Neural cell (in vitro differentiated cells): ENCODE data around the gene PGBD5. TPM values are rescaled to one million over a fixed set of nuclear protein-coding genes. Genes with fewer than 3 reads are reported as not detected.

Source experiments
- H2AFZ ChIP-seq: fragments of 200-600, 300-800 bp; sonication (generic), shearing (Covaris generic); 2 replicates; pipeline ENCODE4 v1.6.0; 2014; ENCODE audit warnings: low read depth, mild to moderate bottlenecking, antibody characterized with exemption, low read length, moderate library complexity
- H3F3A ChIP-seq: fragments of 200-600 bp; shearing (Covaris generic); 2 replicates; pipeline ENCODE4 v1.6.1; 2016; ENCODE audit warnings: mild to moderate bottlenecking, moderate library complexity, mixed read lengths, antibody characterized with exemption, low read length; ENCODE audit not compliant: insufficient read depth, poor library complexity, severe bottlenecking
- H3K27ac ChIP-seq: fragments of 200-600, 300-800 bp; sonication (generic), shearing (Covaris generic); 2 replicates; pipeline ENCODE4 v1.5.1; 2014; ENCODE audit warnings: mild to moderate bottlenecking, low read length, moderate library complexity
- H3K27me3 ChIP-seq: fragments of 300-800, 200-600 bp; sonication (generic), shearing (Covaris generic); 2 replicates; pipeline ENCODE4 v1.6.0; 2014; ENCODE audit warnings: mild to moderate bottlenecking, low read depth, low read length, moderate library complexity; ENCODE audit not compliant: insufficient read depth
- H3K36me3 ChIP-seq: fragments of 300-800, 200-600 bp; sonication (generic), shearing (Covaris generic); 2 replicates; pipeline ENCODE4 v1.5.1; 2014; ENCODE audit warnings: mild to moderate bottlenecking, antibody characterized with exemption, low read length, moderate library complexity; ENCODE audit not compliant: insufficient read depth
- H3K4me2 ChIP-seq: fragments of 300-800, 200-600 bp; sonication (generic), shearing (Covaris generic); 2 replicates; pipeline ENCODE4 v1.6.0; 2014; ENCODE audit warnings: mild to moderate bottlenecking, low read length
- H3K4me3 ChIP-seq: fragments of 300-800, 200-600 bp; sonication (generic), shearing (Covaris generic); 2 replicates; pipeline ENCODE4 v1.5.1; 2014; ENCODE audit warnings: mild to moderate bottlenecking, low read length, moderate library complexity
- H3K79me2 ChIP-seq: fragments of 200-600 bp; shearing (Covaris generic); replicated peaks from 2 replicates; pipeline ENCODE4 v1.6.0; 2014; ENCODE audit warnings: mild to moderate bottlenecking, low read length, moderate library complexity; ENCODE audit not compliant: insufficient read depth
- H3K9ac ChIP-seq: fragments of 300-800, 200-600 bp; sonication (generic), shearing (Covaris generic); 2 replicates; pipeline ENCODE4 v1.6.1; 2016; ENCODE audit warnings: mild to moderate bottlenecking, low read length, mixed read lengths
- H3K9me2 ChIP-seq: fragments of 200-600 bp; shearing (Covaris generic); 2 replicates; pipeline ENCODE4 v1.6.1; 2016; ENCODE audit warnings: mild to moderate bottlenecking, low read length, mixed read lengths; ENCODE audit not compliant: insufficient read depth
- H3K9me3 ChIP-seq: fragments of 200-600, 300-800 bp; sonication (generic), shearing (Covaris generic); 2 replicates; pipeline ENCODE4 v1.6.1; 2016; ENCODE audit warnings: mild to moderate bottlenecking, mixed run types, low read length, moderate library complexity, mixed read lengths
- H4K20me1 ChIP-seq: fragments of 200-600 bp; shearing (Covaris generic); 2 replicates; pipeline ENCODE4 v1.6.1; 2016; ENCODE audit warnings: mild to moderate bottlenecking, mixed run types; ENCODE audit not compliant: insufficient read depth
- EP300 ChIP-seq: fragments of 450-650 bp; conservative IDR thresholded peaks from 2 replicates; pipeline ENCODE4 v1.6.1; 2014; ENCODE audit warnings: antibody characterized with exemption, mild to moderate bottlenecking, moderate library complexity; ENCODE audit not compliant: poor library complexity, severe bottlenecking
- EZH2 ChIP-seq: fragments of 200-600, 300-800 bp; shearing (Covaris generic), sonication (generic); IDR thresholded peaks from 2 replicates; pipeline ENCODE4 v1.6.1; 2014; ENCODE audit warnings: antibody characterized with exemption, low read length, borderline replicate concordance, mild to moderate bottlenecking; ENCODE audit not compliant: insufficient read depth, poor library complexity, severe bottlenecking
- MXI1 ChIP-seq: fragments of 450-650 bp; conservative IDR thresholded peaks from 2 replicates; pipeline ENCODE4 v1.6.1; 2014; ENCODE audit warnings: antibody characterized with exemption, mild to moderate bottlenecking; ENCODE audit not compliant: poor library complexity, severe bottlenecking
- POLR2AphosphoS5 ChIP-seq: IDR thresholded peaks from 2 replicates; pipeline ENCODE4 v1.6.1; 2012
- RAD21 ChIP-seq: fragments of 450-650 bp; conservative IDR thresholded peaks from 2 replicates; pipeline ENCODE4 v1.6.1; 2014; ENCODE audit warnings: antibody characterized with exemption, mild to moderate bottlenecking, moderate library complexity
- SMC3 ChIP-seq: fragments of 450-650 bp; conservative IDR thresholded peaks from 2 replicates; pipeline ENCODE4 v1.6.1; 2014; ENCODE audit warnings: antibody characterized with exemption, mild to moderate bottlenecking, moderate library complexity; ENCODE audit not compliant: poor library complexity
- polyA plus RNA-seq: library from polyadenylated mRNA; depleted of rRNA; stranded (reverse); fragments of >200 nt; gene quantifications from 2 replicates; pipeline ENCODE4 v1.2.3, GENCODE V29; 2014
- TF ChIP-seq, protein P1 (sequence below): IDR thresholded peaks from 2 replicates; pipeline ENCODE4 v1.6.1; 2012; ENCODE audit warnings: borderline replicate concordance
- TF ChIP-seq, protein P2 (sequence below): fragments of 450-650 bp; IDR thresholded peaks from 2 replicates; pipeline ENCODE4 v1.5.1; 2014; ENCODE audit warnings: antibody characterized with exemption, mild to moderate bottlenecking, moderate library complexity; ENCODE audit not compliant: poor library complexity, severe bottlenecking

PGBD5 gene
- polyA plus RNA-seq, 1 donor from 2014 or later = 16.3 TPM

DNA sequence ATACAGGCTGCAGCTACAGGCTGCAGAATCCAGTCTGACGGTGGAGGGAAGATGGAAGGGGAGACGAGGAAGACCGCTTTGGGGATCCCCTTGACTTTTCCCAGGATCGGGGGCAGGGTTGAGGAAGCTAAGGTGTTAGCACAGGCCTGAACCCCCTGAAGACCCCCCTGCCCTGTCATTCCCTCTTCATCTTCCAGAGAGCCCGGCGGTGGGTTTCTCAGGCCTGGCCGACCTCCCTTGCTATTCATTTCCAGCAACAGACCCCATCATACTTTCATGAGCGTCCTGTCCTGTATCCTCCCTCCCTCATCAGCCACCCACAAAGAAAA, 112.0 kb downstream of the PGBD5 start:
- H3K4me2 ChIP-seq = no peak overlapping the region
- H3K36me3 ChIP-seq = peaks cover under 1% of the 10 kb centered on the region
- H3K79me2 ChIP-seq = no peaks in the 10 kb centered on the region
- no peak for TF ChIP-seq MXI1
- TF ChIP-seq, protein P1, sequence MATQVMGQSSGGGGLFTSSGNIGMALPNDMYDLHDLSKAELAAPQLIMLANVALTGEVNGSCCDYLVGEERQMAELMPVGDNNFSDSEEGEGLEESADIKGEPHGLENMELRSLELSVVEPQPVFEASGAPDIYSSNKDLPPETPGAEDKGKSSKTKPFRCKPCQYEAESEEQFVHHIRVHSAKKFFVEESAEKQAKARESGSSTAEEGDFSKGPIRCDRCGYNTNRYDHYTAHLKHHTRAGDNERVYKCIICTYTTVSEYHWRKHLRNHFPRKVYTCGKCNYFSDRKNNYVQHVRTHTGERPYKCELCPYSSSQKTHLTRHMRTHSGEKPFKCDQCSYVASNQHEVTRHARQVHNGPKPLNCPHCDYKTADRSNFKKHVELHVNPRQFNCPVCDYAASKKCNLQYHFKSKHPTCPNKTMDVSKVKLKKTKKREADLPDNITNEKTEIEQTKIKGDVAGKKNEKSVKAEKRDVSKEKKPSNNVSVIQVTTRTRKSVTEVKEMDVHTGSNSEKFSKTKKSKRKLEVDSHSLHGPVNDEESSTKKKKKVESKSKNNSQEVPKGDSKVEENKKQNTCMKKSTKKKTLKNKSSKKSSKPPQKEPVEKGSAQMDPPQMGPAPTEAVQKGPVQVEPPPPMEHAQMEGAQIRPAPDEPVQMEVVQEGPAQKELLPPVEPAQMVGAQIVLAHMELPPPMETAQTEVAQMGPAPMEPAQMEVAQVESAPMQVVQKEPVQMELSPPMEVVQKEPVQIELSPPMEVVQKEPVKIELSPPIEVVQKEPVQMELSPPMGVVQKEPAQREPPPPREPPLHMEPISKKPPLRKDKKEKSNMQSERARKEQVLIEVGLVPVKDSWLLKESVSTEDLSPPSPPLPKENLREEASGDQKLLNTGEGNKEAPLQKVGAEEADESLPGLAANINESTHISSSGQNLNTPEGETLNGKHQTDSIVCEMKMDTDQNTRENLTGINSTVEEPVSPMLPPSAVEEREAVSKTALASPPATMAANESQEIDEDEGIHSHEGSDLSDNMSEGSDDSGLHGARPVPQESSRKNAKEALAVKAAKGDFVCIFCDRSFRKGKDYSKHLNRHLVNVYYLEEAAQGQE = no peak
- no peak for TF ChIP-seq RAD21
- no peak for TF ChIP-seq POLR2AphosphoS5
- TF ChIP-seq, protein P2, sequence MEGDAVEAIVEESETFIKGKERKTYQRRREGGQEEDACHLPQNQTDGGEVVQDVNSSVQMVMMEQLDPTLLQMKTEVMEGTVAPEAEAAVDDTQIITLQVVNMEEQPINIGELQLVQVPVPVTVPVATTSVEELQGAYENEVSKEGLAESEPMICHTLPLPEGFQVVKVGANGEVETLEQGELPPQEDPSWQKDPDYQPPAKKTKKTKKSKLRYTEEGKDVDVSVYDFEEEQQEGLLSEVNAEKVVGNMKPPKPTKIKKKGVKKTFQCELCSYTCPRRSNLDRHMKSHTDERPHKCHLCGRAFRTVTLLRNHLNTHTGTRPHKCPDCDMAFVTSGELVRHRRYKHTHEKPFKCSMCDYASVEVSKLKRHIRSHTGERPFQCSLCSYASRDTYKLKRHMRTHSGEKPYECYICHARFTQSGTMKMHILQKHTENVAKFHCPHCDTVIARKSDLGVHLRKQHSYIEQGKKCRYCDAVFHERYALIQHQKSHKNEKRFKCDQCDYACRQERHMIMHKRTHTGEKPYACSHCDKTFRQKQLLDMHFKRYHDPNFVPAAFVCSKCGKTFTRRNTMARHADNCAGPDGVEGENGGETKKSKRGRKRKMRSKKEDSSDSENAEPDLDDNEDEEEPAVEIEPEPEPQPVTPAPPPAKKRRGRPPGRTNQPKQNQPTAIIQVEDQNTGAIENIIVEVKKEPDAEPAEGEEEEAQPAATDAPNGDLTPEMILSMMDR = no peak
- no peak for TF ChIP-seq EP300
- H3K27me3 ChIP-seq = no peaks in the 10 kb centered on the region
- H3K9ac ChIP-seq = no peak overlapping the region
- H3K9me3 ChIP-seq = no peaks in the 10 kb centered on the region
- no peak overlapping the region for H3K4me3 ChIP-seq
- H3K9me2 ChIP-seq = no peaks in the 10 kb centered on the region
- H4K20me1 ChIP-seq = no peaks in the 10 kb centered on the region
- H3F3A ChIP-seq = no peaks in the 10 kb centered on the region
- H2AFZ ChIP-seq = no peak overlapping the region
- no peak overlapping the region for H3K27ac ChIP-seq

DNA sequence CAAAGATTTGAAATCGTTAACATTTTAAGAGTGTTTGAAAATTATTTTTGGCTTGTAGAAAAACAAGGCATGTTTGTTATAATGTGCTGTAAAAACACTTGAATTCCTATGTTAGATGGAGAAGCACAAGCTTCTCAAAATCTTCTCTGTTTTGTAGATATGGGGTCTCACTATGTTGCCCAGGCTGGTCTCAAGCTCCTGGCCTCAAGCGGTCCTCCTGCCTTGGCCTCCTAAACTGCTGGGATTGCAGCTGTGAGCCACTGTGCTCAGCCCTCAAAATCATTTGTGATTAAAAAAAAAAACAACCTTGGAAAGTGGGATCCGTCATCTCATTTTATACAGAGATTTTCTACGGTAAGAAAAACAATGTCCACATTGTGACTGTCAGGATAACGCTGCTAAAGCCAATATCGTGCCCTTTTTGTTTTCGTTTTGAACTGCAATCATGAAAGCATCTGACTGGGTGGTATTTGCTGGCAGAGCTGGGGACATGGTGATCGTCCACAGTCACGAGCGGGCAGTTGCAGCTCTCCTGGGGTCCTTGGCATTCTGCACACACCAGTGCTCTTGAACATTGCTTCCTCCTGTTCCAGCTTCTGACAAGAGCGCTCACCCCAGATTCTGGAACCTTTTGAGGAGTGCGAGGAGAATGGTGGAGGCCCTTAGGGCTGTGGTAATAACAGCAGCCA, 112.5 kb downstream of the PGBD5 start:
- Histone ChIP-seq H3K4me2 (no peak overlapping the region), H3K9me2 (no peaks in the 10 kb centered on the region), H3K36me3 (no peaks in the 10 kb centered on the region), H3K27me3 (no peaks in the 10 kb centered on the region), H2AFZ (no peak overlapping the region), H4K20me1 (no peaks in the 10 kb centered on the region), H3K4me3 (no peak overlapping the region), H3K27ac (no peak overlapping the region), H3K79me2 (no peaks in the 10 kb centered on the region), H3K9ac (no peak overlapping the region), H3K9me3 (no peaks in the 10 kb centered on the region), H3F3A (no peaks in the 10 kb centered on the region)
- no peak for TF ChIP-seq SMC3
- TF ChIP-seq RAD21 = no peak
- TF ChIP-seq EZH2 = no peak
- TF ChIP-seq, protein P2 = no peak
- TF ChIP-seq, protein P1 = no peak
- TF ChIP-seq EP300 = no peak
- no peak for TF ChIP-seq MXI1
